OCI-LY3 (cell line): ENCODE data around the gene GALNTL6.

Experiments
- H2AFZ ChIP-seq: fragments of 200-600, 300-600 bp; shearing (Covaris generic); 2 replicates; pipeline ENCODE4 v1.6.0; 2014; ENCODE audit warnings: antibody characterized with exemption, low read depth, low read length
- H3K27ac ChIP-seq: fragments of 200-600, 300-600 bp; sonication (generic); 2 replicates; pipeline ENCODE4 v1.5.1; 2014; ENCODE audit warnings: mild to moderate bottlenecking, low read length, moderate library complexity, mixed read lengths
- H3K27me3 ChIP-seq: fragments of 200-600, 300-600 bp; sonication (generic); 2 replicates; pipeline ENCODE4 v1.6.1; 2014; ENCODE audit warnings: low read depth, low read length, mixed read lengths
- H3K36me3 ChIP-seq: fragments of 200-600, 300-600 bp; sonication (generic); replicated peaks from 2 replicates; pipeline ENCODE3; 2014; ENCODE audit warnings: low read depth, low read length, mixed read lengths
- H3K4me1 ChIP-seq: fragments of 300-600, 200-600 bp; sonication (generic); 2 replicates; pipeline ENCODE4 v1.6.1; 2014; ENCODE audit warnings: low read length, mixed read lengths
- H3K4me2 ChIP-seq: fragments of 200-600, 300-600 bp; sonication (generic); 2 replicates; pipeline ENCODE4 v1.6.1; 2014; ENCODE audit warnings: low read length, mixed read lengths
- H3K4me3 ChIP-seq: fragments of 300-600, 200-600 bp; sonication (generic); 2 replicates; pipeline ENCODE4 v1.5.1; 2014; ENCODE audit warnings: antibody characterized with exemption, mild to moderate bottlenecking, low read length, moderate library complexity
- H3K79me2 ChIP-seq: fragments of 300-600, 200-600 bp; shearing (Covaris generic); 2 replicates; pipeline ENCODE4 v1.6.1; 2014; ENCODE audit warnings: mild to moderate bottlenecking, low read length, mixed read lengths
- H3K9ac ChIP-seq: fragments of 300-600, 200-600 bp; shearing (Covaris generic); 2 replicates; pipeline ENCODE4 v1.6.0; 2014; ENCODE audit warnings: mild to moderate bottlenecking, low read length, moderate library complexity
- H3K9me3 ChIP-seq: fragments of 200-600, 300-600 bp; shearing (Covaris generic); 2 replicates; pipeline ENCODE4 v1.6.1; 2014; ENCODE audit warnings: low read length, mixed read lengths; ENCODE audit not compliant: insufficient read depth
- H4K20me1 ChIP-seq: fragments of 200-600, 300-600 bp; sonication (generic); 2 replicates; pipeline ENCODE4 v1.6.1; 2016; ENCODE audit warnings: low read length, mixed read lengths; ENCODE audit not compliant: insufficient read depth
- CTCF ChIP-seq: fragments of 200-600, 300-600 bp; sonication (generic); IDR thresholded peaks from 2 replicates; pipeline ENCODE4 v1.5.1; 2014; ENCODE audit warnings: antibody characterized with exemption, low read length, low read depth
- EZH2phosphoT487 ChIP-seq: fragments of 200-600 bp; shearing (Covaris generic); IDR thresholded peaks from 2 replicates; pipeline ENCODE4 v1.6.1; 2018; ENCODE audit warnings: antibody characterized with exemption, mixed run types, low read depth

The GALNTL6 gene

GRCh38 chr4:172938870-172939269, 1125.7 kb downstream of the GALNTL6 start:
- Histone ChIP-seq H3K79me2 (no peaks in the 10 kb centered on the region), H3K4me3 (no peak overlapping the region), H4K20me1 (no peaks in the 10 kb centered on the region), H2AFZ (no peak overlapping the region), H3K9me3 (no peaks in the 10 kb centered on the region), H3K27me3 (no peaks in the 10 kb centered on the region), H3K27ac (no peak overlapping the region), H3K4me2 (no peak overlapping the region), H3K36me3 (no peaks in the 10 kb centered on the region), H3K4me1 (no peaks in the 10 kb centered on the region), H3K9ac (no peak overlapping the region)
- TF ChIP-seq CTCF, result no peak
- TF ChIP-seq EZH2phosphoT487, result no peak

GRCh38 chr4:172942840-172943239, 1129.6 kb downstream of the GALNTL6 start:
- Histone ChIP-seq H4K20me1 (no peaks in the 10 kb centered on the region), H3K27me3 (no peaks in the 10 kb centered on the region), H3K9me3 (no peaks in the 10 kb centered on the region), H3K4me1 (no peaks in the 10 kb centered on the region), H2AFZ (no peak overlapping the region), H3K36me3 (no peaks in the 10 kb centered on the region), H3K4me3 (no peak overlapping the region), H3K79me2 (no peaks in the 10 kb centered on the region), H3K9ac (no peak overlapping the region), H3K27ac (no peak overlapping the region), H3K4me2 (no peak overlapping the region)
- no peak for TF ChIP-seq CTCF
- no peak for TF ChIP-seq EZH2phosphoT487

- Histone ChIP-seq H3K79me2 (no peaks in the 10 kb centered on the region), H3K27me3 (no peaks in the 10 kb centered on the region)
Measured at GRCh38 chr4:172945611-172946010, 1132.4 kb downstream of the GALNTL6 start.

GRCh38 chr4:172946503-172946902, 1133.3 kb downstream of the GALNTL6 start:
- H3K4me2 ChIP-seq, result no peak overlapping the region
- H3K4me3 ChIP-seq, result no peak overlapping the region
- H3K9ac ChIP-seq, result no peak overlapping the region
- no peaks in the 10 kb centered on the region for H3K27me3 ChIP-seq
- H3K9me3 ChIP-seq, result no peaks in the 10 kb centered on the region
- TF ChIP-seq CTCF (no peak), EZH2phosphoT487 (no peak)
- no peaks in the 10 kb centered on the region for H3K36me3 ChIP-seq
- H4K20me1 ChIP-seq, result no peaks in the 10 kb centered on the region
- H2AFZ ChIP-seq, result no peak overlapping the region
- no peaks in the 10 kb centered on the region for H3K79me2 ChIP-seq
- H3K27ac ChIP-seq, result no peak overlapping the region
- peaks cover 11% of the 10 kb centered on the region for H3K4me1 ChIP-seq

More at GRCh38 chr4:172945611-172946010, 1132.4 kb downstream of the GALNTL6 start:
- Histone ChIP-seq H3K9ac (no peak overlapping the region), H3K9me3 (no peaks in the 10 kb centered on the region), H3K36me3 (no peaks in the 10 kb centered on the region), H2AFZ (no peak overlapping the region), H3K27ac (no peak overlapping the region), H3K4me1 (peaks cover 11% of the 10 kb centered on the region), H4K20me1 (no peaks in the 10 kb centered on the region), H3K4me2 (no peak overlapping the region), H3K4me3 (no peak overlapping the region)
- no peak for TF ChIP-seq EZH2phosphoT487
- no peak for TF ChIP-seq CTCF
